Measurements from ENCODE around the gene CCT3.
A peak's percentile ranks its signal among the peaks of the same experiment; 100 is the strongest.
"Not testable (repeated sequence)": the region's sequence is repeated elsewhere in the genome, so short reads cannot be mapped to it uniquely, and the experiment has no call there.

Gene CCT3

DNA sequence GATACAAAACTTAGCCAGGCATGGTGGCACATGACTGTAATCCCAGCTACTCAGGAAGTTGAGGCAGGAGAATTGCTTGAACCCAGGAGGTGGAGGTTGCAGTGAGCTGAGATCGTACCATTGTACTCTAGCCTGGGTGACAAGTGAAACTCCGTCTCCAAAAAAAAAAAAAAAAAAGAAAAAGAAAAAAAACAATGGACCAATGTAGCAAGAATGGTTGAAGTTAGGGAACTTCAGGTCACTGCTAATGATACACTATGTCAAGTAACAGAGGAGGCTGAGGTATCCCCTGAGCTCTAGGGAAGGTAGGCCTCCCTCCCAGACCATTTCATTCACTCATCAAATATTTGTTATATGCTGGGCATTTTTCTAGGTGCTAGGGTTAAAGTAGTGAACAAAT lies 7.9 kb upstream of the CCT3 start:
- H3K27me3 ChIP-seq (ENCODE audit: control insufficient read depth, insufficient read depth, low read length); H3K36me3 ChIP-seq (ENCODE audit: control insufficient read depth, insufficient read depth, low read length): not testable (repeated sequence)

DNA sequence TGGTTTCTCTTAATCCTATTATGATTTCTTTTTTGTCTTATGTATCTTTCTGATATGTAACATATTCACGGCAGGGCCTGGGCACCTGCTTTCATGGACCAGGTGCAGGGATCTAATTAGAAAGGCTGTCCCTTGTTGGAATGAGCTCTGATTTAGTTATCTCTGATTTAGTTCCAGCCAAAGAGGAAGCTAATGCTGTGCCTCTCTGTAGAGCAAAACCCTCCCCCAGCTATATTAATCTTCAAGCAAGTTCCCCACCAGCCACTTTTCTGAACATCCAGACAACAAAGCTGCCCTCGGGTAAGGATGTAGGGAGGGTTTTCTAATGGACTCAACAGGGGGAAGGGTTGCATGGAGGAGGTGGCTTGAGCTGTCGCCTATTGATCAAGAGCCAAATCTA lies 6.3 kb upstream of the CCT3 start:
- H3K9ac ChIP-seq (ENCODE audit: low read length), result no peak overlapping the region
- no peaks in the 10 kb centered on the region for H3K27me3 ChIP-seq (ENCODE audit: control insufficient read depth, insufficient read depth, low read length)
- no peak overlapping the region for H3K4me3 ChIP-seq (ENCODE audit: low read length)
- H3K36me3 ChIP-seq (ENCODE audit: control insufficient read depth, insufficient read depth, low read length), result no peaks in the 10 kb centered on the region
- no peaks in the 10 kb centered on the region for H3K9me3 ChIP-seq (ENCODE audit: control insufficient read depth, low read length)
- H3K4me1 ChIP-seq (ENCODE audit: control insufficient read depth, insufficient read depth, low read length), result no peaks in the 10 kb centered on the region

More for the DNA sequence above, 7.9 kb upstream of the CCT3 start:
- not testable (repeated sequence) for H3K9me3 ChIP-seq (ENCODE audit: control insufficient read depth, low read length); H3K4me1 ChIP-seq (ENCODE audit: control insufficient read depth, insufficient read depth, low read length); H3K9ac ChIP-seq (ENCODE audit: low read length); H3K4me3 ChIP-seq (ENCODE audit: low read length)

DNA sequence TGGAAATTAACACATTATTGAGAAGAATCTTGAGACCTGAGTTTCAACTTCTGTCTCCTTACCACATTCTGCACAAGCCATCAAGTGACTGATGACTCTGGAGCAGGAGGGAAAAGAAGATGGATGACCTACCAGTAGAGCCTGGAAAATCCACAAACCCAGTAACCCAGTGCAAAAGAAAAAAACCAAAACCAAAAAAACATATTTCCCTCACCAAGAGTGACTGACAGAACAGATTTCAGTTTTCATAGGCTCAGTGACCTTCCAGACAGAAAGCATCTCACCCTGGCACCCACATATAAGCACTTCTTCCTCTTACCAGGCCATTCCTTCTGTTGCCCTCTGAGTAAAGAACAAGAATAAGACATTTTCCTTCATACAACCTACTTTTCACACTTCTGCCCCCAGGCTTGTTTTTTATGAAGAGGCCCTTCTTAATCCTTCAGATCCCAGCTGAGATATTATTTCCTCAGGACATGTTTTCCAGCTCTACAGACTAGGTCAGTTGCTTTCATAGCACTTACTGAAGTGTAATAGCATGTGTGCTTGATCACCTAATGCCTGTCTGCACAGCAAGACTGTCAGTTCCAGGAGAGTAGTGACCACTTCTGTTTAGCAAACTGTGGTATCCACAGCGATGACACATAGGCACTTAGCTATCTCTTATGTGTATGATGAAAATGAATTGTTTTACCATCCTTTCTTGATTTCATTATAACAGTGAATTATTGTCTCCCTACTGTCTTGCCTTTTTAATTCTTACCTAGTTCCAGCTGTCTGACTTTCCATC lies 4.3 kb upstream of the CCT3 start:
- no peaks in the 10 kb centered on the region for H3K36me3 ChIP-seq (ENCODE audit: control insufficient read depth, insufficient read depth, low read length)
- no peaks in the 10 kb centered on the region for H3K4me1 ChIP-seq (ENCODE audit: control insufficient read depth, insufficient read depth, low read length)
- H3K9me3 ChIP-seq (ENCODE audit: control insufficient read depth, low read length), result no peaks in the 10 kb centered on the region
- no peak overlapping the region for H3K9ac ChIP-seq (ENCODE audit: low read length)
- H3K4me3 ChIP-seq (ENCODE audit: low read length), result no peak overlapping the region
- no peaks in the 10 kb centered on the region for H3K27me3 ChIP-seq (ENCODE audit: control insufficient read depth, insufficient read depth, low read length)

DNA sequence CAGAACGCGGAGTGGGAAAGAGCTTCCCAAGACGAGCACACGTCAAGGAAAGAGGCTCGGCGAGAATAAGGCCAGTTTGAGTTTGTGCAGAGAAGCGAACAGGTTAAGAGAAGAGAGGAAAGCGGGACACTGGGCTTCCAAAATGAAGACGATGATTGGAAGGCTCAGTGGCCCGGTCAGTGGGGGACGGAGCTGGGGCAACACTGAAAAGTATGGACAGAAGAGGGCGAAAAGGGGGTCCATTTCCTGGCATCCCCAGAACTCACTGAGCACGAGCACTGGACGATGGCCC lies 258 bp downstream of the CCT3 start:
- H3K36me3 ChIP-seq (ENCODE audit: control insufficient read depth, insufficient read depth, low read length), result no peaks in the 10 kb centered on the region
- peak overlapping the region; percentile 49 for H3K4me3 ChIP-seq (ENCODE audit: low read length)
- no peaks in the 10 kb centered on the region for H3K27me3 ChIP-seq (ENCODE audit: control insufficient read depth, insufficient read depth, low read length)
- peak overlapping the region; percentile 62 for H3K9ac ChIP-seq (ENCODE audit: low read length)
- H3K4me1 ChIP-seq (ENCODE audit: control insufficient read depth, insufficient read depth, low read length), result peaks cover 5% of the 10 kb centered on the region
- no peaks in the 10 kb centered on the region for H3K9me3 ChIP-seq (ENCODE audit: control insufficient read depth, low read length)

DNA sequence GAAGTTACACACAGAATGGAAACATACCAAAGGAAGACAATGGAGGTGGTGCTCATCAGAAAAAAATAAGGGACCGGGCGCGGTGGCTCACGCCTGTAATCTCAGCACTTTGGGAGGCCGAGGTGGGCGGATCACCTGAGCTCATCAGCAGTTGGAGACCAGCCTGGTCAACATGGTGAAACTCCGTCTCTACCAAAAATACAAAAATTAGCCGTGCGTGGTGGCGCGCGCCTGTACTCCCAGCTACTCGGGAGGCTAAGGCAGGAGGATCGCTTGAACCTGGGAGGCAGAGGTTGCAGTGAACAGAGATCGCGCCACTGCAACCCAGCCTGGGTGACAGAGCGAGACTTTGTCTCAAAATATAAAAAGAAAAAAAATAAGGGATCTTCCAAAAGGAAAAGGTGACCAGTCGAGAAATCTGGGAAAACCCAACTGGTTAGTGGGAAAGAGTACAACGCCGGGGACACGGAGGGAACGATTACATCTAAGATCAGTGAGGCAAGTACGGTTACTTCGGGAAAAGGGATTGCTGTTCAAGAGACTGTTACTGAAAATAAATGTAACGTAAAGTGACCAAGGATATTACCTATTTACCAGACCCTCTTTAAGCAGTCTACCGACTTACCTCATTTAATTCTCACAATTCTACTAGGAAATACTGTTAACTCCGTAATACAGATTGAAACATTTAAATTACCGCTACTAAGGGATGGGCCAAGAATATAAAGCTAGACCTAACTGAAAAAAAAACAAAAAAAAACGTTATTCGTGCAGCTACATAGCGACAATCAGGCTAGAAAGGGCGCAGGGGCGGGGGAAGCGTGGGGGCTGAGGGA lies 822 bp downstream of the CCT3 start:
- Histone ChIP-seq H3K27me3 (ENCODE audit: control insufficient read depth, insufficient read depth, low read length) (no peaks in the 10 kb centered on the region), H3K9me3 (ENCODE audit: control insufficient read depth, low read length) (no peaks in the 10 kb centered on the region), H3K36me3 (ENCODE audit: control insufficient read depth, insufficient read depth, low read length) (no peaks in the 10 kb centered on the region), H3K9ac (ENCODE audit: low read length) (peak overlapping the region; percentile 62), H3K4me3 (ENCODE audit: low read length) (peak overlapping the region; percentile 49), H3K4me1 (ENCODE audit: control insufficient read depth, insufficient read depth, low read length) (peaks cover 5% of the 10 kb centered on the region)

DNA sequence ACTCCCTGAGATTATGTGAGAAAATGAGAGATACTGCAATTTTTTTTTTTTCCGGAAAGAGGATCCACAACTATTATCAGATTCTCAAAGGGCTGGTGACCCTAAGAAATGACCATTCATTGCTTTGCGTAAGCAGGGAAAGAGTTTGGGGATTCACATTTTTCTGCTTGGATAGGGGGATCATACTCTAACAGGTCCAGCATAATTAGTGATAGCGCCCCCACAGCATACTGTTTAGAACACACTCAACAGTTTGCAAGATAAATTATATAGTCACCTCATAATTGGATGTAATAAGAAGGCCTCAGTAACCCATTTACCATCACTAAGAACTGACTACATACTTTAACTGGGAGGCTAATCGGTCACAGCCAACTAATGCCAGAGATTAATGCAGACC lies 1.9 kb downstream of the CCT3 start:
- no peaks in the 10 kb centered on the region for H3K27me3 ChIP-seq (ENCODE audit: control insufficient read depth, insufficient read depth, low read length)
- H3K9ac ChIP-seq (ENCODE audit: low read length), result no peak overlapping the region
- no peaks in the 10 kb centered on the region for H3K36me3 ChIP-seq (ENCODE audit: control insufficient read depth, insufficient read depth, low read length)
- H3K4me1 ChIP-seq (ENCODE audit: control insufficient read depth, insufficient read depth, low read length), result peaks cover 5% of the 10 kb centered on the region
- no peaks in the 10 kb centered on the region for H3K9me3 ChIP-seq (ENCODE audit: control insufficient read depth, low read length)
- H3K4me3 ChIP-seq (ENCODE audit: low read length), result no peak overlapping the region

DNA sequence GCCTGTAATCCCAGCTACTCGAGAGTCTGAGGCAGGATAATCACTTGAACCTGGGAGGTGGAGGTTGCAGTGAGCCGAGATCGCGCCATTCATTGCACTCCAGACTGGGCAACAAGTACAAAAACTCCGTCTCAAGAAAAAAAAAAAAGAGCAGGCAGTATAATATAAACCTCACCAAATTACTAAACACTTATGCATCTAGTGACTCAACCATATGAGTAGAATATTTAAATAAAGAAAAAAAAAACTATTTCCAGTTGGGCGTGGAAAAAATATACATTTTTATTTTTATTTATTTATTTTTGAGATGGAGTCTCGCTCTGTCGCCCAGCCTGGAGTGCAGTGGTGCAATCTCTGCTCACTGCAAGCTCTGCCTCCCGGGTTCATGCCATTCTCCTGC lies 14.9 kb downstream of the CCT3 start:
- H3K27me3 ChIP-seq (ENCODE audit: control insufficient read depth, insufficient read depth, low read length); H3K9ac ChIP-seq (ENCODE audit: low read length); H3K4me3 ChIP-seq (ENCODE audit: low read length); H3K9me3 ChIP-seq (ENCODE audit: control insufficient read depth, low read length); H3K4me1 ChIP-seq (ENCODE audit: control insufficient read depth, insufficient read depth, low read length): not testable (repeated sequence)
- H3K36me3 ChIP-seq (ENCODE audit: control insufficient read depth, insufficient read depth, low read length), result peaks cover 18% of the 10 kb centered on the region

DNA sequence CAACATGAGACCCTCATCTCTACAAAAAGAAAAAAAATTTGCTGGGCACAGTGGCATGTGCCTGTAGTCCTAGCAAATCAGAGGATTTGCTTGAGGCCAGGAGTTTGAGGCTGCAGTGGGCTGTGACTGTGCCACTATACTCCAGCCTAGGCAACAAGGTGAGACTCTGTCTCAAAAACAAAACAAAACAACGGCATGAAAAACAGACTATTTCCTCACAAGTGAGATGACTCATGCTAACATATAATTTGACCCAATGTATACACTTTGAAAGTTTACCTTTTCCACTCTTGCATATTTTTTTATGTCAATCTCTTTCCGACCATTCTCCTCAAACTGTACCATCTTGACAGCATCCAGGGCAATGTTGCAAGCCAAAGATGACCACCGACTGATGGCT lies 17.5 kb downstream of the CCT3 start:
- no peak overlapping the region for H3K4me3 ChIP-seq (ENCODE audit: low read length)
- H3K9ac ChIP-seq (ENCODE audit: low read length), result no peak overlapping the region
- no peaks in the 10 kb centered on the region for H3K9me3 ChIP-seq (ENCODE audit: control insufficient read depth, low read length)
- peaks cover 27% of the 10 kb centered on the region for H3K36me3 ChIP-seq (ENCODE audit: control insufficient read depth, insufficient read depth, low read length)
- H3K4me1 ChIP-seq (ENCODE audit: control insufficient read depth, insufficient read depth, low read length), result no peaks in the 10 kb centered on the region
- H3K27me3 ChIP-seq (ENCODE audit: control insufficient read depth, insufficient read depth, low read length), result no peaks in the 10 kb centered on the region

DNA sequence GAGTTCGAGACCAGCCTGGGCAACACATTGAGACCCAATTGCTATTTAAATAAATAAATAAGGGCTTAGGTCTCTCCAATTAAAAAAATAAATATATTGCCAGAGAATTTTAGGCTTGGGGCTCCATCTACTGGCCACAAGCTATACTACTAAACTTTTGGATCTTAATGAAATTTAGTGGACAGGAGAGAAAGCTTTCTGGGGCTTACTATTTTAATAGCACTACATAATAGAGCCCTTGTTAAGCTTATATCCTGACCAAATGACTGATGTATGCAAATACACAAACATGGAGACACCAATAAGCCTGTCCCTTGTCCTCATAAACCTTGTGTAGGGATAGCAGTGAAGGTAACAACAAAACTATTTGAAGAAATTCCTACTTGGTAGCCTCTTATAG lies 18.4 kb downstream of the CCT3 start:
- peaks cover 27% of the 10 kb centered on the region for H3K36me3 ChIP-seq (ENCODE audit: control insufficient read depth, insufficient read depth, low read length)
- no peak overlapping the region for H3K9ac ChIP-seq (ENCODE audit: low read length)
- H3K9me3 ChIP-seq (ENCODE audit: control insufficient read depth, low read length), result no peaks in the 10 kb centered on the region
- H3K4me1 ChIP-seq (ENCODE audit: control insufficient read depth, insufficient read depth, low read length), result no peaks in the 10 kb centered on the region
- no peak overlapping the region for H3K4me3 ChIP-seq (ENCODE audit: low read length)
- no peaks in the 10 kb centered on the region for H3K27me3 ChIP-seq (ENCODE audit: control insufficient read depth, insufficient read depth, low read length)

DNA sequence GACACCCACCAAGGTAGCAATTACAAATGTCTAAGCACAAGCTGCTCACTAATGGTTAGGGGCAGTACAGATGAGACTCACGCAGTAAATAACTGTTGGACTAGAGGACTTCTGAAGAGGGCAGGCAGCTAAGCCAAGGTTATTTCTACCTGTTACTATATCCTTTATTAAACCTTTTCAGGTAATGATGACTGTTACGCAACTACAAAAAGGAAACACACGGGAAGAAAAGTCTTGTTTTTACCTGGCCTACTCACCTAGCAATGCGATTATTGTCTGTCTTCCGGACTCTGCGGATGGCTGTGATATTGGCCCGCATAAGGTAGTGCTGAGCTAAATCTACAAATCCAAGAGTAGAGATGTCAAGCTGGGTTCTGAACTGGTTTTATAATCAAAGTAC lies 21.2 kb downstream of the CCT3 start:
- Histone ChIP-seq H3K27me3 (ENCODE audit: control insufficient read depth, insufficient read depth, low read length) (no peaks in the 10 kb centered on the region), H3K9ac (ENCODE audit: low read length) (no peak overlapping the region), H3K4me1 (ENCODE audit: control insufficient read depth, insufficient read depth, low read length) (no peaks in the 10 kb centered on the region), H3K9me3 (ENCODE audit: control insufficient read depth, low read length) (no peaks in the 10 kb centered on the region), H3K36me3 (ENCODE audit: control insufficient read depth, insufficient read depth, low read length) (peaks cover 31% of the 10 kb centered on the region), H3K4me3 (ENCODE audit: low read length) (no peak overlapping the region)

DNA sequence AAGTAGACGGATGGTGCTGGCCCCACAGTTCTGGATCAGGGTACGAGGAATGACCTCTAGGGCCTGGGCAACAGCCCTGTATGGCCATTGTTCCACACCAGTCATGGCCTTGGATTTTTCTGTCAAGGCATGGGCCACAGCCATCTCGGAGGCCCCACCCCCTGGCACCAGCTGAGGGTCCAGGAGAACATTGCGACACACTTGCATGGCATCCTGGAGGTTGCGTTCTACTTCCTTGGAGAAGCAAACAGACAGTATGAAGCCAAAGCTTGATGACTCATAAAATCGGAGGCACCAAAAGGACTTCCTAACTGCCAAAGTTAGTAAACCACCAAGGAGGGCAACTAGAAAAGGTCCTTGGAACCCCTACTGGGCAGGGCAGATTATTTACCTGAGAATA lies 27.1 kb downstream of the CCT3 start:
- H3K9ac ChIP-seq (ENCODE audit: low read length), result no peak overlapping the region
- H3K4me1 ChIP-seq (ENCODE audit: control insufficient read depth, insufficient read depth, low read length), result no peaks in the 10 kb centered on the region
- H3K4me3 ChIP-seq (ENCODE audit: low read length), result no peak overlapping the region
- no peaks in the 10 kb centered on the region for H3K27me3 ChIP-seq (ENCODE audit: control insufficient read depth, insufficient read depth, low read length)
- H3K9me3 ChIP-seq (ENCODE audit: control insufficient read depth, low read length), result no peaks in the 10 kb centered on the region
- H3K36me3 ChIP-seq (ENCODE audit: control insufficient read depth, insufficient read depth, low read length), result peaks cover 10% of the 10 kb centered on the region

DNA sequence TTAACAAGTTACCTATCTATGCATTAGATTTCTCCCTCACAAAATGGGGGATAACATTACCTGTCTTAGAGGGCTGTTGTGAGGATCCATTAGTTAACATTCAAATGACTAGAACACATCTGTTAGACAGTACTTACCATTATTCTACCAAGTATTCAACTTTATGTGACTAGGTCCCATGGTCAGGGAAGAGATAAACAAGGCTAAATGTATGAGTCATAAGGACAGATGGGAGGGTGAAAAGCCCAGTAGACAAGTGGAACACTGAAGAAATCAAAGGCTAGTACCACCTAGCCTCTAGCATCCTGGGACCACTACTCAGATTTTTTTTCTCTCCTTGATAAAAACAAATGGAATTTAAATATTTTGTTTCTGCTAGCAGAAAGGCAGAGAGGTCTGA lies 30.0 kb downstream of the CCT3 start:
- Histone ChIP-seq H3K27me3 (ENCODE audit: control insufficient read depth, insufficient read depth, low read length) (no peaks in the 10 kb centered on the region), H3K9me3 (ENCODE audit: control insufficient read depth, low read length) (no peaks in the 10 kb centered on the region), H3K4me3 (ENCODE audit: low read length) (no peak overlapping the region)

More for the DNA sequence above, 30.0 kb downstream of the CCT3 start:
- Histone ChIP-seq H3K36me3 (ENCODE audit: control insufficient read depth, insufficient read depth, low read length) (peaks cover 10% of the 10 kb centered on the region), H3K4me1 (ENCODE audit: control insufficient read depth, insufficient read depth, low read length) (no peaks in the 10 kb centered on the region), H3K9ac (ENCODE audit: low read length) (no peak overlapping the region)

Data from mucosa of stomach (tissue), 1 donor.